ENCODE results near the gene IGFBPL1. TPM values are rescaled to one million over a fixed set of nuclear protein-coding genes. Genes with fewer than 3 reads are reported as not detected.

IGFBPL1 gene
- total RNA-seq, 4 donors from 2014 or later, result not detected

DNA sequence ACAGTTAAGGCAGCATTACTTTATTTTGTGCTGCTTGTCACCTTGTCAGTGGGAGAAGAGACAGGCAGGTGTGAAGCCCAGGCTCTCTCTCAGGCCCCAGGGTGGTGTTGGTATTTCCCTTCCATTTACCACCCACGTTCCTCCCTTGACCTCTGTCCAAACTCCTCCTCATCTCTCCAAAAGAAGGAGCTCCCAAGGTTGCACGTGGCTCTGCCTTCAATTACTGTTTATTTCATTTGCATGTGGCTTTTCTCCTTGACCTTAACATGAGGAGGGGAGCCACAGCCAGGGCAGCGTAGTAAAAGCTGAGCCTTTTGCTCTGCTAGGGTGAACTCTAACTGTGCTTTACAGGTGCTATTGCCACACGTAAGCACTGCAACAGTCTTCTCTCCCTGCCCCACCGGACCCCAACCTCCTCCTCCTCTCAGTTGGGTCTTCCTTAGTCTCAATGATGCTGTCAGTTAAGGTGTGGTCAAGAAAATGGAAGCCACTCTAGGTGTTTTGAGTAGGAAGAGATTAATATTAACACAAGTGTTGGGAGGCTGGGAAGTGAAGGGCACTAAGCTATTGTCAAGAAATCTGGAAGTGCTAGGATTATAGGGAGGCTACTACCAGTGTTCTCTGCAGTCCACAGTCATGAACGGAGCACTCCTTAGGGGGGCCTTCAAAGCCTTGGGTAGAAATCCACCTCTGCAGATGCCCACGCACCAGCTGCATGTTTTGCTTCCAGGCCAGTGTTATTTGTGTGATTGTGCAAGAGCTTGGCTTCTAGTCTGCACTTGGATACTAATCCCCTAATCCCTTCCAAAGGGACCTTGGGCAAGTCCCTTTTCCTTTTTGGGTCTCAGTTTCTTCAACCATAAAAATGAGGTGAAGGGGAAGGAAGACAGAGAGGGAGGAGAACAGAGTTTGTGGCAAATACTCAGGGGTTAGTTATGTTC, 35.7 kb downstream of the IGFBPL1 start:
- TF ChIP-seq, protein P1, sequence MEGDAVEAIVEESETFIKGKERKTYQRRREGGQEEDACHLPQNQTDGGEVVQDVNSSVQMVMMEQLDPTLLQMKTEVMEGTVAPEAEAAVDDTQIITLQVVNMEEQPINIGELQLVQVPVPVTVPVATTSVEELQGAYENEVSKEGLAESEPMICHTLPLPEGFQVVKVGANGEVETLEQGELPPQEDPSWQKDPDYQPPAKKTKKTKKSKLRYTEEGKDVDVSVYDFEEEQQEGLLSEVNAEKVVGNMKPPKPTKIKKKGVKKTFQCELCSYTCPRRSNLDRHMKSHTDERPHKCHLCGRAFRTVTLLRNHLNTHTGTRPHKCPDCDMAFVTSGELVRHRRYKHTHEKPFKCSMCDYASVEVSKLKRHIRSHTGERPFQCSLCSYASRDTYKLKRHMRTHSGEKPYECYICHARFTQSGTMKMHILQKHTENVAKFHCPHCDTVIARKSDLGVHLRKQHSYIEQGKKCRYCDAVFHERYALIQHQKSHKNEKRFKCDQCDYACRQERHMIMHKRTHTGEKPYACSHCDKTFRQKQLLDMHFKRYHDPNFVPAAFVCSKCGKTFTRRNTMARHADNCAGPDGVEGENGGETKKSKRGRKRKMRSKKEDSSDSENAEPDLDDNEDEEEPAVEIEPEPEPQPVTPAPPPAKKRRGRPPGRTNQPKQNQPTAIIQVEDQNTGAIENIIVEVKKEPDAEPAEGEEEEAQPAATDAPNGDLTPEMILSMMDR (IDR thresholded peaks at IDR 0.05; ENCODE audit: low read depth), result no peak

DNA sequence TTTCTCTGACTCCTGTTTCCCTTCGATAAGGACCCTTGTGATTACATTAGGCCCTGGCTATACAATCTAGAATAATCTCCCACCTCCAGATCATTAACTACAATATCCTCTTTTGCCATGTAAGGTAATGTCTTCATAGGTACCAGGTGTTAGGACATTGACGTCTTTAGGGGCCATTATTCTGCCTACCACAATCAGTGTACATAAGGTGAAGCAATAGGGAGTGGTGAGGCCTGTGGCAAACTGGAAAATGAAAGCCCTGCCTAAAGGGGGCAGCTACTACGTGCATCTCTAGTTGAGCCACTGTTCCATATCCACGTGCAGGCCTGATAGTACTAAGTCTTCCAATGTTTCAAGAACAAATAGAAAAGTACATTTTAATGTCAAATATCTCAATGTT, 36.5 kb downstream of the IGFBPL1 start:
- TF ChIP-seq, protein P1 (IDR thresholded peaks at IDR 0.05; ENCODE audit: low read depth), result no peak

DNA sequence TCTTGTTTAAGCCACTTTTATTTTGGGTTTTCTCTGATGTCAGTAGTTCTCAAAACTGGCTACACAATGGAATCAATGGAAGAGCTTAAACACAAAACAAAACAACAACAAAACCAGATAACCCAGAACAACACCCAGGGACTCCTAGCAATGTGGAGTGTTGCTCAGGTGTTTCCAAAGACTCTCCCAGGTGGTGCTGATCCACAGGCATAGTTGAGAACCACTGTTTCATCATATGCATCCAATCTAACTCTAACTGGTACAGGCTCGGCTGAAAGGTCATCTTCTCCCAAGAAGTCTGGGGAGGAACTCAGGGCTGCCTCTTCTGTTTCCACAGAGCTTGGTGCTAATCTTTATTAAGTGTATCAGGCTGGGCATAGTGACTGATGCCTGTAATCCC, 37.2 kb downstream of the IGFBPL1 start:
- TF ChIP-seq, protein P1 (IDR thresholded peaks at IDR 0.05; ENCODE audit: low read depth), result no peak

DNA sequence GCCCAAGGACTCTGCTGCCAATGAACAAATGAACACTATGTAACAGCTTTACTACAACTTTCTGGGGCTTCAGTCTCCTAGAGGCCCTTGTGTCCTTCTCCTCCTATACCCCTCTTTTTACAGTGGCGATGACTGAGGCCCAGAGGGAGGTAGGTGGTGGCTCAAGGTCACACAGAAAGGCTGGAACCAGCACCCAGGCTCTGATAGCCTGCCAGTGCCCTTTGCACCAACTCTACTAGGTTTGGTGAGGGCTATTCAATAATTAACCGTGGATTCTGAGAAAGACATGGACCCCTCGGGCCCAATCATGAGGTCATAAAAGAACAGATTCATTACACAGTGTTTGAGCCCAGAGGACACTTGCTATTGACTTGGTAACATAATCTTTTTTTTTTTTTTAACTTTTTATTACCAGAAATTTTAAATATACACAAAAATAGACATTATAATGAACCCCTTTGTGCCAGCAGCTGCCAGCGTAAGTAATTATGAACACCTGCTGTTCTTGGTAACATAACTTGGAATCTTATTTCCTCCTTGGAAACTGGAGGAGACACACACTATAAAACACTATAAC, 37.8 kb downstream of the IGFBPL1 start:
- TF ChIP-seq, protein P1 (IDR thresholded peaks at IDR 0.05; ENCODE audit: low read depth), result no peak

DNA sequence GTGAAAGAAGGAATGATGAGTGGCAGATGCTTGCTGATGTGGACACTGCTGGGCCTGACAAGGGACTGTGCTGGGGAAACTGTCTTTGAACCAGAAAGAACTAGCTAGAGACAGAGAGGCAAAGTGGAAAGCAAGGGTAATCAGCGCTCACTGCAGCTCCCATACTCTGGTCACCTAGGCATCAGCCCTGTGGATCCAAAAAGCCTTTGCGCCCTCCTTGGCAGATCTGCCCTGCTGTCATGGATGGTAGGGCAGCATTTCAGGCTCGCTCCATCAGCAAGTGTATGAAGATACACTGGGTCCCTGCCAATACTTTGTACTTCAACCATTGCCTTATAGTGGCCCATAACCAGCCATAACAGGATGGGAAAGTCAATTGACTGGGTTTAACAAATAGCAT, 38.4 kb downstream of the IGFBPL1 start:
- TF ChIP-seq, protein P1 (IDR thresholded peaks at IDR 0.05; ENCODE audit: low read depth), result no peak

DNA sequence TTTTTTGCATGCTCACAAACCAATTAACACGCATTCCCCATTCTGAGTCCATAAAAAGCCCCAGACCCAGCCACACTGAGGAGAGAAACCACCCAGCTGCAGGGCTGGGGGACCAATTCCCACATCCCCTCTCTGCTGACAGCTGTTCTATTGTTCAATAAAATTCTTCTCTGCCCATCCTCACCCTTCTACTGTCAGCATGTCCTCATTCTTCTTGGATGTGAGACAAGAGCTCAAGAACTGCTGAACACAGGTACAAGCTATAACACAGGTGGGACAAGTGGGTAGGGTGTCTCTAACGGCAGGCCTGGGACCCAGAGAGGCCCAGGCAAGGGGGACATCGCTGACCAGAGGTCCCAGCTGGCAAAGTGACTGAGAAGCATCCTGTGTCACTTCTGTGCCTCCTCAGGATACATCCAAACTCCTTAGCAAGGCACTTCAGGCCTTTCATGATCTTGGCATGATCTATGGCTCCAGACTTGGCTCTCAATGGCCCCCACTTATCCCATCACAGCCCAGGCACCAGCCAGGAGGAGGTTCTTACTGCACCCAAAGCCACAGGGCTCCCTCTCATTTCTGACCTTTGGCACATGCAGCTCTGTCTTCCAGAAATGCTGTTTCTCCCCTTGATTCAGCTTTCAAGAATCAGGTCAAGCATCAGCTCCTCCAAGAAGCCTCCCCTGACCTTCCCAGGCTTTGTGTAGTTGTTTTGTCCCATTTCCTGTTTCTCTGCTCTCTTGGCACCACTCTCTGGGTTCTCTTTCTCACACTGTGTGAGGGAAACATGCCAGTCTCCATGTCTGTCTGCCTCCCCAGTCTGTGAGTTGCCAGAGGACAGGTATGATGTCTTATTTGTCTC, 39.0 kb downstream of the IGFBPL1 start:
- TF ChIP-seq, protein P1 (IDR thresholded peaks at IDR 0.05; ENCODE audit: low read depth), result no peak

All from subcutaneous adipose tissue (tissue), 4 donors.